ENCODE measurements around the gene CDKL1.
A peak's percentile ranks its signal among the peaks of the same experiment; 100 is the strongest.
"Not testable (repeated sequence)": the region's sequence is repeated elsewhere in the genome, so short reads cannot be mapped to it uniquely, and the experiment has no call there.

Gene CDKL1

GRCh38 chr14:50377550-50378085 lies 19.1 kb downstream of the CDKL1 start:
- H3K36me3 Mint-ChIP-seq (ENCODE audit: insufficient read depth) = no peaks in the 10 kb centered on the region
- DNase-seq = no peak
- H3K27me3 Mint-ChIP-seq = no peaks in the 10 kb centered on the region
- no peaks in the 10 kb centered on the region for H3K4me1 Mint-ChIP-seq (ENCODE audit: low read depth in 2 of 2)
- H3K27ac Mint-ChIP-seq = no peak overlapping the region
- no peak overlapping the region for H3K4me3 Mint-ChIP-seq
- ATAC-seq (replicated peaks) = no peak
- H3K9me3 Mint-ChIP-seq = no peaks in the 10 kb centered on the region

- no peak for DNase-seq
- ATAC-seq (replicated peaks) = no peak
- H3K4me3 Mint-ChIP-seq = no peak overlapping the region
- H3K27me3 Mint-ChIP-seq = no peaks in the 10 kb centered on the region
- no peaks in the 10 kb centered on the region for H3K4me1 Mint-ChIP-seq (ENCODE audit: low read depth in 2 of 2)
- H3K36me3 Mint-ChIP-seq (ENCODE audit: insufficient read depth) = no peaks in the 10 kb centered on the region
- H3K9me3 Mint-ChIP-seq = no peaks in the 10 kb centered on the region
- no peak overlapping the region for H3K27ac Mint-ChIP-seq
Observed at GRCh38 chr14:50375760-50376159, 20.9 kb downstream of the CDKL1 start.

GRCh38 chr14:50373959-50374358 lies 22.7 kb downstream of the CDKL1 start:
- no peak overlapping the region for H3K27ac Mint-ChIP-seq
- no peaks in the 10 kb centered on the region for H3K9me3 Mint-ChIP-seq
- no peaks in the 10 kb centered on the region for H3K4me1 Mint-ChIP-seq (ENCODE audit: low read depth in 2 of 2)
- no peak for ATAC-seq (replicated peaks)
- no peaks in the 10 kb centered on the region for H3K27me3 Mint-ChIP-seq
- no peak for DNase-seq
- no peaks in the 10 kb centered on the region for H3K36me3 Mint-ChIP-seq (ENCODE audit: insufficient read depth)
- H3K4me3 Mint-ChIP-seq = no peak overlapping the region

- H3K36me3 Mint-ChIP-seq (ENCODE audit: insufficient read depth) = peaks cover 2% of the 10 kb centered on the region
- no peak overlapping the region for H3K27ac Mint-ChIP-seq
- ATAC-seq (replicated peaks) (no peak), DNase-seq (no peak)
- peaks cover 5 to 9% of the 10 kb centered on the region in 2 donors for H3K4me1 Mint-ChIP-seq (ENCODE audit: low read depth in 2 of 2)
- H3K27me3 Mint-ChIP-seq = no peaks in the 10 kb centered on the region
- H3K4me3 Mint-ChIP-seq = no peak overlapping the region
- H3K9me3 Mint-ChIP-seq = no peaks in the 10 kb centered on the region
Observed at GRCh38 chr14:50371546-50371945, 25.1 kb downstream of the CDKL1 start.

- Mint-ChIP-seq H3K4me3 (peak overlapping the region; percentile 1 to 50), H3K27ac (peak overlapping the region; percentile 27 to 82), H3K9me3 (no peaks in the 10 kb centered on the region), H3K36me3 (ENCODE audit: insufficient read depth) (peaks cover 9% of the 10 kb centered on the region), H3K4me1 (ENCODE audit: low read depth in 2 of 2) (peaks cover 26 to 34% of the 10 kb centered on the region in 2 donors), H3K27me3 (no peaks in the 10 kb centered on the region)
- DNase-seq (peak in 1 of 3 experiments; percentile 29), ATAC-seq (replicated peaks) (peak; percentile 35)
Observed at GRCh38 chr14:50366589-50366988, 30.1 kb downstream of the CDKL1 start.

- DNase-seq (no peak), ATAC-seq (replicated peaks) (no peak)
- Mint-ChIP-seq H3K27me3 (no peaks in the 10 kb centered on the region), H3K27ac (peak overlapping the region; percentile 27 to 82), H3K36me3 (ENCODE audit: insufficient read depth) (peaks cover 9% of the 10 kb centered on the region), H3K4me3 (peak overlapping the region; percentile 1 to 50), H3K4me1 (ENCODE audit: low read depth in 2 of 2) (peaks cover 26 to 34% of the 10 kb centered on the region in 2 donors), H3K9me3 (no peaks in the 10 kb centered on the region)
Observed at GRCh38 chr14:50366115-50366514, 30.6 kb downstream of the CDKL1 start.

GRCh38 chr14:50365572-50365971 lies 31.1 kb downstream of the CDKL1 start:
- H3K36me3 Mint-ChIP-seq (ENCODE audit: insufficient read depth); ATAC-seq (replicated peaks); H3K27me3 Mint-ChIP-seq; H3K9me3 Mint-ChIP-seq; DNase-seq; H3K4me3 Mint-ChIP-seq: not testable (repeated sequence)
- Mint-ChIP-seq H3K27ac (peak overlapping the region; percentile 27 to 82), H3K4me1 (ENCODE audit: low read depth in 2 of 2) (peaks cover 26 to 34% of the 10 kb centered on the region in 2 donors)

GRCh38 chr14:50364792-50365191 lies 31.9 kb downstream of the CDKL1 start:
- Mint-ChIP-seq H3K4me1 (ENCODE audit: low read depth in 2 of 2) (peaks cover 28 to 39% of the 10 kb centered on the region in 2 donors), H3K27me3 (no peaks in the 10 kb centered on the region), H3K4me3 (no peak overlapping the region), H3K9me3 (no peaks in the 10 kb centered on the region), H3K36me3 (ENCODE audit: insufficient read depth) (peaks cover 9% of the 10 kb centered on the region), H3K27ac (peak overlapping the region in 1 of 2 donors; percentile 62)
- DNase-seq (no peak), ATAC-seq (replicated peaks) (no peak)

GRCh38 chr14:50363714-50364111 lies 33.0 kb downstream of the CDKL1 start:
- no peaks in the 10 kb centered on the region for H3K9me3 Mint-ChIP-seq
- peak overlapping the region; percentile 87 to 93 for H3K27ac Mint-ChIP-seq
- ATAC-seq (replicated peaks) (peak; percentile 92), DNase-seq (peak; percentile 30 to 57 (median 44))
- H3K27me3 Mint-ChIP-seq = no peaks in the 10 kb centered on the region
- H3K4me3 Mint-ChIP-seq = peak overlapping the region; percentile 84 to 85
- H3K36me3 Mint-ChIP-seq (ENCODE audit: insufficient read depth) = peaks cover 13% of the 10 kb centered on the region
- H3K4me1 Mint-ChIP-seq (ENCODE audit: low read depth in 2 of 2) = peaks cover 28 to 40% of the 10 kb centered on the region in 2 donors

GRCh38 chr14:50362764-50363713 lies 33.6 kb downstream of the CDKL1 start:
- ATAC-seq (replicated peaks) (peak; percentile 23), DNase-seq (peak; percentile 24 to 38 (median 33))
- Mint-ChIP-seq H3K36me3 (ENCODE audit: insufficient read depth) (peaks cover 19% of the 10 kb centered on the region), H3K27ac (peak overlapping the region; percentile 87 to 93), H3K27me3 (no peaks in the 10 kb centered on the region), H3K4me3 (peak overlapping the region; percentile 84 to 85), H3K9me3 (no peaks in the 10 kb centered on the region), H3K4me1 (ENCODE audit: low read depth in 2 of 2) (peaks cover 28 to 40% of the 10 kb centered on the region in 2 donors)

- not testable (repeated sequence) for ATAC-seq (replicated peaks); H3K9me3 Mint-ChIP-seq; H3K27me3 Mint-ChIP-seq; DNase-seq
- Mint-ChIP-seq H3K4me1 (ENCODE audit: low read depth in 2 of 2) (peaks cover 25 to 37% of the 10 kb centered on the region in 2 donors), H3K4me3 (peak overlapping the region in 1 of 2 donors; percentile 85), H3K27ac (peak overlapping the region in 1 of 2 donors; percentile 93), H3K36me3 (ENCODE audit: insufficient read depth) (peaks cover 20% of the 10 kb centered on the region)
Observed at GRCh38 chr14:50361473-50362403, 34.9 kb downstream of the CDKL1 start.

GRCh38 chr14:50360851-50361250 lies 35.8 kb downstream of the CDKL1 start:
- ATAC-seq (replicated peaks) = no peak
- no peak for DNase-seq
- no peak overlapping the region for H3K4me3 Mint-ChIP-seq
- no peak overlapping the region for H3K27ac Mint-ChIP-seq
- no peaks in the 10 kb centered on the region for H3K9me3 Mint-ChIP-seq
- peaks cover 17% of the 10 kb centered on the region for H3K36me3 Mint-ChIP-seq (ENCODE audit: insufficient read depth)
- peaks cover 19 to 31% of the 10 kb centered on the region in 2 donors for H3K4me1 Mint-ChIP-seq (ENCODE audit: low read depth in 2 of 2)
- H3K27me3 Mint-ChIP-seq = no peaks in the 10 kb centered on the region

GRCh38 chr14:50360093-50360492 lies 36.6 kb downstream of the CDKL1 start:
- Mint-ChIP-seq H3K4me3 (no peak overlapping the region), H3K27ac (peak overlapping the region; percentile 24 to 64)

More at GRCh38 chr14:50360093-50360492, 36.6 kb downstream of the CDKL1 start:
- H3K4me1 Mint-ChIP-seq (ENCODE audit: low read depth in 2 of 2) = peaks cover 20 to 29% of the 10 kb centered on the region in 2 donors
- H3K9me3 Mint-ChIP-seq = no peaks in the 10 kb centered on the region
- ATAC-seq (replicated peaks) (no peak), DNase-seq (no peak)
- H3K36me3 Mint-ChIP-seq (ENCODE audit: insufficient read depth) = peaks cover 19% of the 10 kb centered on the region
- no peaks in the 10 kb centered on the region for H3K27me3 Mint-ChIP-seq
